HG02623 (cell line): ENCODE measurements around the gene DHX32.
"Not testable (repeated sequence)": the region's sequence is repeated elsewhere in the genome, so short reads cannot be mapped to it uniquely, and the experiment has no call there.

Source experiments
- ATAC-seq: cut with Tn5 transposase; IDR thresholded peaks from one replicate; pipeline ENCODE4 v1.9.1; 2021; ENCODE audit warnings: moderate library complexity; ENCODE audit not compliant: unreplicated experiment

Gene DHX32

GRCh38 chr10:125881192-125881591 lies at the start of gene DHX32:
Gene DHX32 (minus strand): TSS chr10:125881292. CDS start chr10:125880824, 468 bp downstream.
- ATAC-seq: no peak

GRCh38 chr10:125929618-125930017 lies 48.5 kb upstream of the DHX32 start:
- ATAC-seq: no peak

DNA sequence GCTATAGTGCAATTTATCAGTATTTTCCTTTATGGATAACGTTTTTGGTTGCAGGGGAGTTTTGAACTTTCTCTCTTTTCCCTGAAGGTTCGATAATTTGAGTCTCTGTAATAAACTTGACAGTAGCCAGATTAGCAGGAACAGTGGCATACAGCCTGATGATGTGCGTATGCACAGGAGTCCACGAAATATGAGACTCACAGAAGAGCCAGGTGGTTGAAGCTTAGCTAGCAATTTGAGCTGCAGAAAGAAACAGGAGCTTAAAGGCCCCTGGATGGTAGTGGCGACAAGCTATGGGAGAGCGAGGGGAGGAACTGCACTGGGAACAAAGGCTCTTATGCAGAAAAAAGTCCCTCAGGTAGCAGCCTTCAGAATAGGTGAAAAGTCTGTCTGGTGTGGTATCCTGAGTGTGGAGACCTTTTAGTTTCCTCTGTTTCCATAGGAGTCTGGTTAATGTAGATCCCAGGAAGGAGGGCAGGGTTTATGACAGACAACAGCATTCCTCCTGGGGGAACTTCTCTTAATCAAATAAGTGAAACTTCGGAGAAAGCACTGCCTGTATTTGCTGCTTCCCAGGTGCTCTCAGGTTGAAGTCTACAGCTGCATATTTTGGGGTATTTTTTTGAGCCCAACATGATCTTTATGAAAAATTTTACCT lies 48.0 kb upstream of the DHX32 start:
- no peak for ATAC-seq

DNA sequence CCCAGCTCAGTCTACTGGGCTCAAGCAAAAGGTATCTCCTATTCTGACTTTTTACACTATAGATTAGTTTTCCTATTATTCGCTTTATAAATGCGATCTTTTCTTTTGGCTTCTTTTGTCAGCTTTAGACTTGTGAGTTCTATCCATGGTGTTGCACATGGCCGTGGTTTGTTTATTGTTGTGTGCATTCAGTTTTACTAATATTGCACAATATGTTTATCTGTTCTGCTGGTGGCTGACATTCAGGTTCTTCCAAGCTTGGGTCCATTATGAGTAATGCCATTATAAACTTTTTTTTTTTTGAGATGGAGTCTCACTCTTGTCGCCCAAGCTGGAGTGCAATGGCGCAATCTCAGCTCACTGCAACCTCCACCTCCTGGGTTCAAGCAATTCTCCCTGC lies 46.2 kb upstream of the DHX32 start:
- ATAC-seq: not testable (repeated sequence)

- ATAC-seq: no peak
These were observed 45.2 kb upstream of the DHX32 start for GRCh38 chr10:125926247-125926646.

- no peak for ATAC-seq
These were observed 44.3 kb upstream of the DHX32 start for GRCh38 chr10:125925262-125925834.

GRCh38 chr10:125921643-125922306 lies 40.7 kb upstream of the DHX32 start:
- ATAC-seq: not testable (repeated sequence)

GRCh38 chr10:125917704-125918361 lies 36.7 kb upstream of the DHX32 start:
- not testable (repeated sequence) for ATAC-seq

- ATAC-seq: no peak
These were observed 35.9 kb upstream of the DHX32 start for GRCh38 chr10:125916977-125917376.

DNA sequence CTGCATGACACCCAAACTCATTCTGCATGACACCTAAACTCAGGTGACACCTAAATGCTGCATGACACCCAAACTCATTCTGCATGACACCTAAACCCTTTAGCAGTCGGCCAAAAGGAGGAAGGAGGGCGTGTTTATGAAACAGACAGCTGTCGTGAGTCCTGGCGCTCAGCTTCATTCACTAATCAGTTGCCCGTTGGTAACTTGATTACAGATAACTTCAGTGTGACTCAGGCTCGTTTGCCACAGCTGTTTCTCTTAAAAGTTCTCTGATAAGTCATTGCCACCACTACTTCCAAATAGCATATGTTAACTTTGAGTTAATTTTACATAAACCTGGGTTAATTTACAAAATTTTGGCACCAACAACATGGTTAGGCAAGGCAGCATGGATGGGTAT lies 32.2 kb upstream of the DHX32 start:
- not testable (repeated sequence) for ATAC-seq

DNA sequence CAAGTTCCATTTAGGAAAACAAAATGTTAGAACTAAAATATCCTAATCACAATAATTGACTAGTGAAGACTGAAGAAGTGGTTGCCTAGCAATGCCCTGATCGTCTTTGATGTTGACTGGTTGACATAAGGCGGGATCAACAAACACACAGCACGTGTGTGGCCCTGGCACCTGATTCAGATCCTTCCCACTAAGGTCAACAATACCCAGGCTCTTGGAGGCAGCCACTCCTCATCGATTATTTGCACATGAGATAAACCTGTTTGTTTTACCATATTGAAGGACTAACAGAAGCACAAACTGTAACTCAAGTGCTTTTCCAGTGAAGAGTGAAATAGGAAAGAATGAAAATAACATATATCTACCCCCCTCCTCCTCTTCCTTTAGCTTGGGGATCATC lies 30.9 kb upstream of the DHX32 start:
- no peak for ATAC-seq

DNA sequence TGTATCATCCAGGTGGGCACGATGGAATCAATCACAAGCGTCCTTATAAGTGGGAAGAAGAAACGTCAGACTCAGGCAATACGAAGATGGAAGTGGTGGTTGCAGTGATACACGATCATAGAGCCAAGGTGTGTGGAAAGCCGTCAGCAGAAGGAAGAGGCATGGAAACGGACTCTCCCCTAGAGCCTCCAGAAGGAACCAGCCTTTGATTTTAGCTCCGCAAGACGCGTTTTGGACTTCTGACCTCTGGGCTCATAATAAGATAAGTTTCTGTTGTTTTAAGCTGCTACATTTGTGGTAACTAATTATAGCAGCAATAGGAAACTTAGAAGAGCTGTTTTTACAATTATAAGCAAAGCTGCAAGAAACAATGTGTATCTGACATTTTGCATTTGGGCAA lies 30.1 kb upstream of the DHX32 start:
- no peak for ATAC-seq

DNA sequence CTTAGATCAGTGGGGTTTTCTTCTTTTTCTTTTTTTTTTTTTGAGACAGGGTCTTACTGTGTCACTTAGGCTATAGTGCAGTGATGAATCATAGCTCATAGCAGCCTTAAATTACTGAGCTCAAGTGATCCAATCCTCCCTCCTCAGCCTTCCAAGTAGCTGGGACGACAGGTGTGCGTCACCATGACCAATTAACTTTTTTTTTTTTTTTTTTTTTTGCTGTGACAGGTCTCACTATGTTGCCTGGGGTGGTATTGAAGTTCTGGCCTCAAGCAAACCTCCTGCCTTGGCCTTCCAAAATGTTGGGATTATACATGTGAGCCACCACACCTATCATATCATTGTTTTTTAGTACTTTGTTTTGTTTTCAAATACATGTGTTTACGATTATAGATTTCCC lies 28.4 kb upstream of the DHX32 start:
- not testable (repeated sequence) for ATAC-seq

GRCh38 chr10:125908813-125909212 lies 27.7 kb upstream of the DHX32 start:
- ATAC-seq: not testable (repeated sequence)

DNA sequence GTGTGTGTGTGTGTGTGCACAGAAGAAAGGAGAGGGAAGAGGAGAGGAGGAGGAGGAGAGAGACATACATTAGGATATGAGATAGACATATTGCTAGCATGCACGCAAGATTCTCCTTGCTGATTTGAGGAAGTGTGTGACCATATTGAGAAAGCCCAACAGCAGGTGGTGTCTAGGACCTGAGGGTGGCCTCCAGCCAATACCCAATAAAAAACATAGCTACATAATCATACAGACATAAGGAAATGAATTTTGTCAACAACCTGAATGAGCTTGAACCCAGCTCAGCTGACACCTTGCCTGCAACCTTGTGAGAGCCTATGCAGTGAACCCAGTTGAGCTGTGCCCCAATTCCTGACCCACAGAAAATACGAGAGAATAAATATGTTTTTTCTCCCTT lies 26.5 kb upstream of the DHX32 start:
- ATAC-seq: not testable (repeated sequence)

DNA sequence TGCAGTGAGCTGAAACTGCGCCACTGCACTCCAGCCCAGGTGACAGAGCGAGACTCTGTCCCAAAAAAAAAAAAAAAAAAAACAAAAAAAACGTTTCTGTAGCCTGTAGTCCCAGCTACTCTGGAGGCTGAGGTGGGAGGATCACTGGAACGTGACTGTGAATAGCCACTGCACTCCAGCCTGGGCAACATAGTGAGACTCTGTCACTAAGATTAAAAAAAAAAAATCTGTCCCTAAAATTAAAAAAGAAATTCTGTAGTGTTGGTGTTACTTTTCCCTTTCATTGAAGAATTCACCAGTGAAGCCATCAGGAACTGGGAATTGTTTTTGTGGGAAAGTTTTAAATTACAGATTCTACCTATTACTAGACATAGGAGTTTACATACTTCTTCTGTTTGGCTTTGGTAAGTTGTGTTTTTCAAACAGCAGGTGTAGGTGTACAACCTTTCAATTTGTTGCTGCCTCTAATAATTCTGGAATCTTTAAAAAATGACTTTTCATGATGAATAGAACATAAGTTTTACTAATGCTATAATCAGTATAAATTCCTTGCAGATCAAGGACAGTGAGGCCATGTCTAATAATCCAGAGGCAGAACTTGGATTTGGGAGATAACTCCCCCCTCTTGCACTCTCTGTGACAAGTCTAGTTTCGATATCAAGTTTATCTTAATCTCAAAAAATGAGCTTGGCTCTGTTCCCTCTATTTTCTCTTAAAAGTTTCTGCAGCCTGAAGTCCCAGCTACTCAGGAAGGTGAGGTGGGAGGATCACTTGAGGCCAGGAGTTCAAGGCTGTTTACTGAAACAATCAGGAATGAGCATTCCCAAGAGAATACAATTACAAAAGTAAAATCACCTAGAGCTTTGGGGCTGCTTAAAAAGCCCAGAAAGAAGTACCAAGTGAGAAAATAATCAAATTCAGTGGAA lies 24.2 kb upstream of the DHX32 start:
- not testable (repeated sequence) for ATAC-seq

DNA sequence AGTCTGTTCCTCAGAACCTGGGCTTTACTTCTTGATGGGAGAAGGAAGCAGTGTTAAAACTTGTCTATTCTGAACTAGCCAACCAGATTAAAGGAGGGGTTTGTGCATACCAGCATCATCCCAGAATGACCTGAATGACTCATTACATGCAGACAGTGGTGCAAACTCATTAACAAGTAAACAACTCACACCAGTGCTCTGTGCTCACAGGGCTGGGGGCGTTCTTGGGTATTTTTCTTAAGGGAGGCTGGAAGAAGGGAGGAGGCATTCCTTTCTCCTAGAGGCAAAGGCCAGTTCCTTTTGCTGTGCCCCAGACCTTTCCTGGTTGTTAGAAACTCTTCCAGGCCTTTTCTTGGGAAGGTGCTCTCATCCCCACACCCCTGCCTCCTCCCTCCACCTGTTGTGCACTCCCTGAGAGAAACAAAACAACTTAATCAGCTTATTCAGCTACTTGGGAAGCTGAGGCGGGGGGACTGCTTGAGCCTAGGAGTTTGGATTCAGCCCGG lies 22.1 kb upstream of the DHX32 start:
- ATAC-seq: not testable (repeated sequence)

DNA sequence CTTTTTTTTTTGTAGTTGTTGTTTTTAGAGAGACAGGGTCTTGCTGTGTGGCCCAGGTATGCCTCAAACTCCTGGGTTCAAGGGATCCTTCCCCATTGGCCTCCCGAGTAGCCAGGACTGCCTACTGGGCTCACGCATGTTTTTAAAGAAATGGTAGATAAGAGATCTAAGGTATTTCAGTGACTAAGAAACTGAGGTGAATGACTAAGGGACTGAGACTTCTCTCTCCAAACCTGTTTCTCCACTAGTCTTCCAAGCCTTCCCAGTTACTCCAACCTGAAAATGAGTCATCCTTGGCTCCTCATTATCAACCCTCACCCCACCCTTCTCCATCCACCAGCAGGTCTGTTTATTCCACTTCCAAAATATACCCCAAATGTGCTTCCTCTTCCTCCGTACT lies 19.9 kb upstream of the DHX32 start:
- not testable (repeated sequence) for ATAC-seq

DNA sequence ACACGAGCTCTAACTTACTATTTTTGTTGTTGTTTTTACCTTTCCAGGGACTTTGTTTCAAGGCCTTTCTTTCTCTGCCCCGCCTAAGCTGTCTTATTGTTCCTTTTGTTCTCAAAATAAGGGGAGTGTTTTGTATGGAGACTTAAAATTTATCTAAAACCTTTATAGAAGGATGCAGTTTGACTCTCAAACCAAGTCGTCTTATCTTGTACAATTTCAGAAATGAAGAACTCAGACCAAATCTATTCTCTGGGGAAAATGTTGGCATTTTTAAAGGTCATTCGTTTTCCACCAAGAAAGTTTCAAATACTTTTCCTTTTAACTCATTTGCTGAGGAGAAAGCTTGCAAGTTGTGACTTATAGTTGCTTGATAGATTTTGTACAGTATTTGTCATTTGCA lies 16.2 kb upstream of the DHX32 start:
- ATAC-seq: not testable (repeated sequence)
